Psoas muscle (tissue), 8 donors: ENCODE results near the gene PALLD. TPM values are rescaled to one million over a fixed set of nuclear protein-coding genes. Genes with fewer than 3 reads are reported as not detected.

ENCODE experiments used
- ATAC-seq, 4 donors: fragments of 200-7000 bp; cut with Tn5 transposase; one replicate each; pipeline ENCODE4 v1.9.1; 2020; ENCODE audit warnings: moderate library complexity in 3 of 4, mild to moderate bottlenecking in 2 of 4
- DNase-seq, 2 donors: peaks; one replicate each; pipeline ENCODE4 v3.0.0-alpha.2; 2020
- H3K27ac ChIP-seq: fragments of 200-600 bp; one replicate; pipeline ENCODE4 v1.8.0; 2022
- H3K27me3 ChIP-seq, 3 donors: fragments of 200-600 bp in 1 of 3; one replicate each; pipeline versions ENCODE4 v1.6.1 to v1.8.0; 2013 to 2022; ENCODE audit warnings: low read length in 2 of 3, mild to moderate bottlenecking in 2 of 3, moderate library complexity in 1 of 3; ENCODE audit not compliant: insufficient read depth in 3 of 3
- H3K36me3 ChIP-seq, 2 donors: fragments of 200-600 bp in 1 of 2; one replicate each; pipeline versions ENCODE4 v1.6.1 to v1.8.0; 2013 to 2022; ENCODE audit warnings: low read depth in 1 of 2, mild to moderate bottlenecking in 1 of 2, moderate library complexity in 1 of 2; ENCODE audit not compliant: insufficient read depth in 1 of 2
- H3K4me1 ChIP-seq: fragments of 200-600 bp; one replicate; pipeline ENCODE4 v1.8.0; 2022
- H3K4me3 ChIP-seq: fragments of 200-600 bp; one replicate; pipeline ENCODE4 v1.8.0; 2022; ENCODE audit warnings: mild to moderate bottlenecking
- H3K9me3 ChIP-seq: fragments of 200-600 bp; one replicate; pipeline ENCODE4 v1.8.0; 2022
- WGBS, 3 donors: extraction: QIAGEN DNeasy Blood & Tissue Kit; methylation state at CpG; one replicate each; pipeline versions ENCODE4 v1.1.6 to v1.1.7; 2013; 5-methylcytosine and 5-hydroxymethylcytosine counted together
- intact Hi-C, 2 donors: fragments of 100-400 bp; cut with DNase I; formaldehyde crosslinking; loops; one replicate each; pipeline versions ENCODE4 v1.11.0 to v1.14.2; 2022
- polyA plus RNA-seq, 3 donors: library from polyadenylated mRNA; stranded (reverse); fragments of 200-250 nt; gene quantifications; one replicate each; pipeline ENCODE4 v1.2.3, GENCODE V29; 2013
- total RNA-seq, 4 donors: library from RNA; stranded (reverse); fragmentation: NEBNext Ultra II Directional in 2 of 4; extraction: Animal tissue kit (Norgen Biotek cat#: 25700) in 2 of 4; gene quantifications; one replicate each; pipeline versions ENCODE4 v1.2.1 to v1.2.4, GENCODE V29; 2021 to 2023
- TF ChIP-seq, protein P1 (sequence below): fragments of 200-600 bp; IDR thresholded peaks from one replicate; pipeline ENCODE4 v1.8.0; 2022; ENCODE audit warnings: antibody characterized with exemption
- donor health status: healthy with polysubstance abuse.
- donor health status: DM: no; HTN: no; CAD: no; lungs with moderate emphysema.
- donor health status: Bipolar disorder and iron deficiency.
- donor health status: healthy.
- donor health status: DM: yes; HTN: yes; CAD: no.
- donor health status: DM: no; HTN: no; CAD: no.
- donor health status: DM: no; HTN: no; CAD: no.
- donor health status: DM: yes; HTN: yes; CAD: no.

PALLD gene
- total and polyA plus RNA-seq, 7 donors = 19.2 to 245 (median 168) TPM

DNA sequence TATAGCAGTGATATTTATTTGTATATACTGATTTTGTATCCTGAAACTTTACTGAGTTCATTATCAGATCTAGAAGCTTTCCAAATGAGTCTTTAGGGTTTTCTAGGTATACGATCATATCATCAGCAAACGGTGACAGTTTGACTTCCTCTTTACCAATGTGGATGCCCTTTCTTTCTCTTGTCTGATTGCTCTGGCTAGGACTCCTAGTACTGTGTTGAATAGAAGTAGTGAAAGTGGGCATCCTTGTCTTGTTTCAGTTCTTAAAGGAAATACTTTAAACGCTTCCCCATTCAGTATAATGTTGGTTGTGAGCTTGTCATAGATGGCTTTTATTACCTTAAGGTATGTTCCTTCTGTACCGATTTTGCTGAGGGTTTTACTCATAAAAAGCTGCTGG, 475.7 kb downstream of the PALLD start:
- intact Hi-C loops = no loop called here
- DNase-seq (no peak), ATAC-seq (no peak)
- H3K27ac ChIP-seq = no peak overlapping the region
- WGBS, 3 donors = 94 to 97% (median 96%) methylated on average over 4 of the region's 4 CpGs
- H3K4me3 ChIP-seq = no peak overlapping the region
- H3K4me1 ChIP-seq = no peaks in the 10 kb centered on the region
- TF ChIP-seq, protein P1, sequence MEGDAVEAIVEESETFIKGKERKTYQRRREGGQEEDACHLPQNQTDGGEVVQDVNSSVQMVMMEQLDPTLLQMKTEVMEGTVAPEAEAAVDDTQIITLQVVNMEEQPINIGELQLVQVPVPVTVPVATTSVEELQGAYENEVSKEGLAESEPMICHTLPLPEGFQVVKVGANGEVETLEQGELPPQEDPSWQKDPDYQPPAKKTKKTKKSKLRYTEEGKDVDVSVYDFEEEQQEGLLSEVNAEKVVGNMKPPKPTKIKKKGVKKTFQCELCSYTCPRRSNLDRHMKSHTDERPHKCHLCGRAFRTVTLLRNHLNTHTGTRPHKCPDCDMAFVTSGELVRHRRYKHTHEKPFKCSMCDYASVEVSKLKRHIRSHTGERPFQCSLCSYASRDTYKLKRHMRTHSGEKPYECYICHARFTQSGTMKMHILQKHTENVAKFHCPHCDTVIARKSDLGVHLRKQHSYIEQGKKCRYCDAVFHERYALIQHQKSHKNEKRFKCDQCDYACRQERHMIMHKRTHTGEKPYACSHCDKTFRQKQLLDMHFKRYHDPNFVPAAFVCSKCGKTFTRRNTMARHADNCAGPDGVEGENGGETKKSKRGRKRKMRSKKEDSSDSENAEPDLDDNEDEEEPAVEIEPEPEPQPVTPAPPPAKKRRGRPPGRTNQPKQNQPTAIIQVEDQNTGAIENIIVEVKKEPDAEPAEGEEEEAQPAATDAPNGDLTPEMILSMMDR = no peak
- H3K9me3 ChIP-seq = peaks cover 6% of the 10 kb centered on the region
- H3K36me3 ChIP-seq = peaks cover 0 to 19% of the 10 kb centered on the region in 2 donors
- no peaks in the 10 kb centered on the region for H3K27me3 ChIP-seq

Other genes with a start within 250 kb of the PALLD start
- gene DDX60, start 178.3 kb upstream of the PALLD start, total RNA-seq = 1 to 10 TPM; 1.4 to 3.6 (median 2.7) TPM
- gene DDX60, start 178.3 kb upstream of the PALLD start, polyA plus RNA-seq = 1 to 10 TPM; 1.7 to 2.1 (median 1.8) TPM
- 1 to 10 TPM; 3.9 to 4.9 (median 4.3) TPM for gene DDX60L, start 16.6 kb upstream of the PALLD start, total RNA-seq
- 1 to 10 TPM in 2 of 3 donors, under 1 TPM in 1; 0.61 to 2.7 (median 2.3) TPM for gene DDX60L, start 16.6 kb upstream of the PALLD start, polyA plus RNA-seq